Activated CD8-positive, alpha-beta T cell treated with anti-CD3 and anti-CD28 coated beads for 36 hours (primary cell): ENCODE results near the gene IL9R. TPM values are rescaled to one million over a fixed set of nuclear protein-coding genes. Genes with fewer than 3 reads are reported as not detected.
"Not testable (repeated sequence)": the region's sequence is repeated elsewhere in the genome, so short reads cannot be mapped to it uniquely, and the experiment has no call there.

Experiments
- ATAC-seq: fragments of 200-7000 bp; cut with Tn5 transposase; one replicate; pipeline ENCODE4 v1.10.0; 2021; ENCODE audit warnings: mild to moderate bottlenecking, moderate library complexity
- CTCF ChIA-PET: fragments of 350-600 bp; sonication (Branson Sonifier 250); formaldehyde crosslinking; loops from one replicate; lab custom pipeline; 2021; ENCODE audit warnings: antibody characterized with exemption; lab: Charles Lee
- POLR2A ChIA-PET: fragments of 350-600 bp; sonication (Branson Sonifier 250); formaldehyde crosslinking; loops from one replicate; lab custom pipeline; 2021; ENCODE audit warnings: antibody characterized with exemption; lab: Charles Lee
- DNase-seq: peaks from one replicate; pipeline ENCODE4 v3.0.0-alpha.2; 2020
- H3K27ac Mint-ChIP-seq: one replicate; pipeline ENCODE4 v1.8.0; 2021; ENCODE audit warnings: mild to moderate bottlenecking, mixed read lengths
- H3K27me3 Mint-ChIP-seq: one replicate; pipeline ENCODE4 v1.8.0; 2021; ENCODE audit warnings: mixed read lengths
- H3K36me3 Mint-ChIP-seq: one replicate; pipeline ENCODE4 v1.8.0; 2021; ENCODE audit warnings: low read depth, mixed read lengths
- H3K4me1 Mint-ChIP-seq: one replicate; pipeline ENCODE4 v1.8.0; 2021; ENCODE audit warnings: low read depth, mixed read lengths
- H3K4me3 Mint-ChIP-seq: one replicate; pipeline ENCODE4 v1.8.0; 2021; ENCODE audit warnings: mild to moderate bottlenecking, moderate library complexity, mixed read lengths
- H3K9me3 Mint-ChIP-seq: one replicate; pipeline ENCODE4 v1.8.0; 2021; ENCODE audit warnings: mixed read lengths
- intact Hi-C: fragments of 100-400 bp; cut with micrococcal nuclease; formaldehyde crosslinking; loops from one replicate; pipeline ENCODE4 v1.10.0; 2022
- total RNA-seq, 2 experiments: library from RNA; stranded (reverse); gene quantifications; one replicate each; pipeline ENCODE4 v1.2.3, GENCODE V29; 2021
- TF ChIP-seq, protein P1 (sequence below): fragments of 200-600 bp; IDR thresholded peaks from one replicate; pipeline ENCODE4 v1.8.0; 2022; ENCODE audit warnings: antibody characterized with exemption, mild to moderate bottlenecking

The IL9R gene
- total RNA-seq, 2 experiments from 2014 or later, result 3.8 to 4.5 TPM

DNA sequence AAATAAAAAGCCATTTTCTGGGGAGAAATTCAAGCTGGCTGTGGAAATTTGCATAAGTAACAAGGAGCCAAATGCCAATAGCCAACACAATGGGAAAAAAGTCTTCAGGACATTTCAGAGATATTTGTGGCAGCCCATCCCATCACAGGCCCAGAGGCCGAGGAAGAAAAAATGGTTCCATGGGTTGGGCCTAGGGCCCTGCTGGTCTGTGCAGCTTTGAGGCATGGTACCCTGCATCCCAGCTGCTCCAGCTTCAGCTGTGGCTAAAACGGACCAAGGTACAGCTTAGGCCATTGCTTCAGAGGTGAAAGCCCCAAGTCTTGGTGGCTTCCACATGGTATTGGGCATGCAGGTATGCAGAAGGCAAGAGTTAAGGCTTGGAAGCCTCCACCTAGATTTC, 14.2 kb upstream of the IL9R start:
- Mint-ChIP-seq H3K4me1 (no peaks in the 10 kb centered on the region), H3K4me3 (no peak overlapping the region), H3K27me3 (peaks cover 2% of the 10 kb centered on the region), H3K9me3 (peaks cover 7% of the 10 kb centered on the region), H3K36me3 (no peaks in the 10 kb centered on the region), H3K27ac (no peak overlapping the region)
- ChIA-PET CTCF (no interaction called here), POLR2A (no interaction called here)
- no peak for ATAC-seq
- intact Hi-C loops, result no loop called here
- TF ChIP-seq, protein P1, sequence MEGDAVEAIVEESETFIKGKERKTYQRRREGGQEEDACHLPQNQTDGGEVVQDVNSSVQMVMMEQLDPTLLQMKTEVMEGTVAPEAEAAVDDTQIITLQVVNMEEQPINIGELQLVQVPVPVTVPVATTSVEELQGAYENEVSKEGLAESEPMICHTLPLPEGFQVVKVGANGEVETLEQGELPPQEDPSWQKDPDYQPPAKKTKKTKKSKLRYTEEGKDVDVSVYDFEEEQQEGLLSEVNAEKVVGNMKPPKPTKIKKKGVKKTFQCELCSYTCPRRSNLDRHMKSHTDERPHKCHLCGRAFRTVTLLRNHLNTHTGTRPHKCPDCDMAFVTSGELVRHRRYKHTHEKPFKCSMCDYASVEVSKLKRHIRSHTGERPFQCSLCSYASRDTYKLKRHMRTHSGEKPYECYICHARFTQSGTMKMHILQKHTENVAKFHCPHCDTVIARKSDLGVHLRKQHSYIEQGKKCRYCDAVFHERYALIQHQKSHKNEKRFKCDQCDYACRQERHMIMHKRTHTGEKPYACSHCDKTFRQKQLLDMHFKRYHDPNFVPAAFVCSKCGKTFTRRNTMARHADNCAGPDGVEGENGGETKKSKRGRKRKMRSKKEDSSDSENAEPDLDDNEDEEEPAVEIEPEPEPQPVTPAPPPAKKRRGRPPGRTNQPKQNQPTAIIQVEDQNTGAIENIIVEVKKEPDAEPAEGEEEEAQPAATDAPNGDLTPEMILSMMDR, result no peak
- no peak for DNase-seq

GRCh38 chrX:155985208-155985607, 12.3 kb upstream of the IL9R start:
- Mint-ChIP-seq H3K9me3 (peaks cover 7% of the 10 kb centered on the region), H3K36me3 (no peaks in the 10 kb centered on the region), H3K4me3 (no peak overlapping the region), H3K27ac (no peak overlapping the region), H3K4me1 (no peaks in the 10 kb centered on the region), H3K27me3 (peaks cover 2% of the 10 kb centered on the region)
- no peak for DNase-seq
- POLR2A ChIA-PET, result no interaction called here
- TF ChIP-seq, protein P1, result no peak
- intact Hi-C loops, result no loop called here
- no peak for ATAC-seq
- CTCF ChIA-PET, result no interaction called here

DNA sequence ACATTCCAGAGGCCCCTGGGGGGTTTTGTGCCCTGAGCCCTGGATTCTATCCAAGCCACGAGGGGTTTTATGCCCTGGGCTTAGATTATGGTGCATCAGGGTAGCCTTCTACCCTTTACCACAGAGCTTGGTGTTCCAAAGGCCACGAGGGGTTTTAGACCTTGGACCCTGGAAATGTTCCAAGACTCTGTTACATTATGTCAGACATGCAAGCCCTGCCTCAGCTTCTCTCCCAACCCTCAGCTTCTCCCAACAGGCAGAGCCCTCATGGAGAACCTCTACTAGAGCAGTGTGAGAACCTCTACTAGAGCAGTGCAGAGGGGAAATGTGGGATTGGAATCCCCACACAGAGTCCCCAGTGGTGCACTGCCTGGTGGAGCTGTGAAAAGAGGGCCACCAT, 10.5 kb upstream of the IL9R start:
- CTCF ChIA-PET, intact Hi-C loops, H3K27ac Mint-ChIP-seq, H3K36me3 Mint-ChIP-seq, H3K9me3 Mint-ChIP-seq, H3K27me3 Mint-ChIP-seq, H3K4me1 Mint-ChIP-seq, POLR2A ChIA-PET, DNase-seq, H3K4me3 Mint-ChIP-seq, ATAC-seq: not testable (repeated sequence)

- TF ChIP-seq, protein P1, result no peak
- no peaks in the 10 kb centered on the region for H3K36me3 Mint-ChIP-seq
- no peak overlapping the region for H3K27ac Mint-ChIP-seq
- no peaks in the 10 kb centered on the region for H3K4me1 Mint-ChIP-seq
- peaks cover 2% of the 10 kb centered on the region for H3K27me3 Mint-ChIP-seq
- CTCF ChIA-PET, result no interaction called here
- no peak for DNase-seq
- no peaks in the 10 kb centered on the region for H3K9me3 Mint-ChIP-seq
- ATAC-seq, result no peak
- intact Hi-C loops, result no loop called here
- POLR2A ChIA-PET, result no interaction called here
- H3K4me3 Mint-ChIP-seq, result no peak overlapping the region
Observed at GRCh38 chrX:155988859-155989258, 8.6 kb upstream of the IL9R start.

- POLR2A ChIA-PET, result no interaction called here
- ATAC-seq, result no peak
- no peak overlapping the region for H3K4me3 Mint-ChIP-seq
- CTCF ChIA-PET, result no interaction called here
- no peaks in the 10 kb centered on the region for H3K9me3 Mint-ChIP-seq
- H3K36me3 Mint-ChIP-seq, result no peaks in the 10 kb centered on the region
- intact Hi-C loops, result no loop called here
- H3K27ac Mint-ChIP-seq, result no peak overlapping the region
- H3K27me3 Mint-ChIP-seq, result peaks cover 2% of the 10 kb centered on the region
- no peak for DNase-seq
- H3K4me1 Mint-ChIP-seq, result peaks cover 15% of the 10 kb centered on the region
- TF ChIP-seq, protein P1, result no peak
Observed at GRCh38 chrX:155993421-155993820, 4.1 kb upstream of the IL9R start.

DNA sequence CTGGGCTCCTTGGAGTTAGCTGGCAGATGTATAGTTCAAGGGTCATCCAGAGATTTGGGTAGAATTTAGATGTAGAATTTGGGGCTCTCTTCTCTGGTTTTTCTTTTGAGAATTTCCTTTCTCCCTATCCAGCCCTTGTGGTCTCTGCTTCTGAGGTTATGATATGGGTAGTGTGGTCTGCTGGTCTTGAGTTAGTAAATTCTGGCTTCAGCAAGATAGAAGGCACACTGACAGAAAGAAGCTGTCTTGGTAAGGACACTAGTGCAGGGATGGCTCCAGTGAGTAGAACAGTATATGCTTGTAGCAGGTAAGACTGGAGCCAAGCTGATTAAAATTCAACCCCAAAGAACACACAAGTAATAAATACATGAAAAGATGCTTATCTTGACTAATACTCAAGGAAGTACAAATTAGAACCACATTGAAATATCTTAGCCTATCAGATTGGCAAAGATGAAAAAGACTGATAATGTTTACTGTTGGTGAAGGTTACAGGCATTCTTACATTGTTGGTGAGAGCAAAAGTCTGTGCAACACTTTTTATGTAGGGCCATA, 2.1 kb upstream of the IL9R start:
- ATAC-seq (no peak), DNase-seq (no peak)
- intact Hi-C loops, result no loop called here
- Mint-ChIP-seq H3K9me3 (no peaks in the 10 kb centered on the region), H3K27me3 (no peaks in the 10 kb centered on the region), H3K27ac (no peak overlapping the region), H3K4me3 (no peak overlapping the region), H3K36me3 (no peaks in the 10 kb centered on the region), H3K4me1 (peaks cover 18% of the 10 kb centered on the region)
- TF ChIP-seq, protein P1, result no peak
- ChIA-PET CTCF (no interaction called here), POLR2A (no interaction called here)
